GM12878 (cell line): ENCODE data around the gene GUK1.

Experiments
- BRCA1 ChIP-seq: IDR thresholded peaks from 2 replicates; pipeline ENCODE4 v1.6.1; 2011; ENCODE audit warnings: low read depth, low read length, improper control_type of control experiment
- CEBPB ChIP-seq, 2 experiments: fragments of 150-350 bp in 1 of 2; IDR thresholded peaks; 2 replicates each; pipeline ENCODE4 v1.6.1; 2012 to 2014; ENCODE audit warnings: low read depth in 2 of 2, low read length in 2 of 2, borderline replicate concordance in 1 of 2, inconsistent platforms in 1 of 2
- CREB1 ChIP-seq: IDR thresholded peaks from 2 replicates; pipeline ENCODE4 v1.6.1; 2012; ENCODE audit warnings: low read depth, mild to moderate bottlenecking, inconsistent platforms
- CTCF ChIP-seq, 3 experiments: IDR thresholded peaks in 2 of 3; conservative IDR thresholded peaks in 1 of 3; 2 replicates each; pipeline ENCODE4 v1.5.1; 2011; ENCODE audit warnings: low read depth in 3 of 3, low read length in 3 of 3, mild to moderate bottlenecking in 3 of 3, control low read depth in 2 of 3, moderate library complexity in 2 of 3, inconsistent platforms in 1 of 3, mixed read lengths in 1 of 3; ENCODE audit not compliant: control insufficient read depth in 2 of 3, insufficient read depth in 1 of 3; ENCODE audit errors: extremely low read depth in 1 of 3
- EP300 ChIP-seq, 2 experiments: fragments of 150-350 bp in 1 of 2; IDR thresholded peaks; 2 replicates each; pipeline ENCODE4 v1.6.1; 2011 to 2012; ENCODE audit warnings: low read depth in 2 of 2, low read length in 2 of 2, borderline replicate concordance in 1 of 2, improper control_type of control experiment in 1 of 2, inconsistent platforms in 1 of 2; ENCODE audit not compliant: control insufficient read depth in 1 of 2
- ESRRA ChIP-seq: IDR thresholded peaks from 2 replicates; pipeline ENCODE4 v1.6.1; 2012; ENCODE audit warnings: mild to moderate bottlenecking, low read length, improper control_type of control experiment
- HDAC2 ChIP-seq: fragments of 200-600 bp; sonication (generic); IDR thresholded peaks from 2 replicates; pipeline ENCODE4 v1.6.1; 2017
- HDGF ChIP-seq: fragments of 450-650 bp; IDR thresholded peaks from 2 replicates; pipeline ENCODE4 v1.6.1; 2016; ENCODE audit warnings: antibody characterized with exemption
- JUND ChIP-seq: IDR thresholded peaks from 2 replicates; pipeline ENCODE4 v1.6.1; 2012; ENCODE audit warnings: low read depth, mild to moderate bottlenecking, low read length, improper control_type of control experiment, moderate library complexity
- POLR2AphosphoS2 ChIP-seq: IDR thresholded peaks from 2 replicates; pipeline ENCODE4 v1.6.1; 2011; ENCODE audit warnings: low read depth, mild to moderate bottlenecking, low read length, improper control_type of control experiment, moderate library complexity
- REST ChIP-seq: IDR thresholded peaks from 2 replicates; pipeline ENCODE4 v1.6.1; 2012; ENCODE audit warnings: mild to moderate bottlenecking, low read depth, low read length
- SIN3A ChIP-seq: IDR thresholded peaks from 2 replicates; pipeline ENCODE4 v1.6.1; 2012; ENCODE audit warnings: low read depth, low read length, improper control_type of control experiment
- SP1 ChIP-seq: IDR thresholded peaks from one replicate; pipeline ENCODE4 v1.6.1; 2011; ENCODE audit warnings: low read depth, low read length
- YY1 ChIP-seq: IDR thresholded peaks from 2 replicates; pipeline ENCODE4 v1.6.1; 2011; ENCODE audit warnings: low read depth, mild to moderate bottlenecking, low read length

GRCh38 chr1:228180959-228181644 lies 41.0 kb downstream of the GUK1 start:
- TF ChIP-seq SIN3A (no peak), CEBPB (IDR thresholded peaks at IDR 0.05; ENCODE audit: borderline replicate concordance in 1 of 2, low read depth in 2 of 2, low read length in 2 of 2) (no peak), CTCF (IDR thresholded peaks at IDR 0.05 in 2 of 3, conservative IDR thresholded peaks at IDR 0.05 in 1 of 3; ENCODE audit: control insufficient read depth in 2 of 3, extremely low read depth in 1 of 3, insufficient read depth in 1 of 3, low read depth in 3 of 3, low read length in 3 of 3) (no peak), BRCA1 (no peak), EP300 (IDR thresholded peaks at IDR 0.05; ENCODE audit: borderline replicate concordance in 1 of 2, control insufficient read depth in 1 of 2, low read depth in 2 of 2, low read length in 2 of 2) (no peak), JUND (no peak), REST (no peak), CREB1 (no peak), POLR2AphosphoS2 (no peak), HDGF (no peak), ESRRA (no peak), HDAC2 (no peak), YY1 (no peak), SP1 (no peak)
